ENCODE measurements around the gene CGNL1. TPM values are rescaled to one million over a fixed set of nuclear protein-coding genes. Genes with fewer than 3 reads are reported as not detected.
A peak's percentile ranks its signal among the peaks of the same experiment; 100 is the strongest.

Gene CGNL1
- total RNA-seq, 2 experiments from 2014 or later = not detected

DNA sequence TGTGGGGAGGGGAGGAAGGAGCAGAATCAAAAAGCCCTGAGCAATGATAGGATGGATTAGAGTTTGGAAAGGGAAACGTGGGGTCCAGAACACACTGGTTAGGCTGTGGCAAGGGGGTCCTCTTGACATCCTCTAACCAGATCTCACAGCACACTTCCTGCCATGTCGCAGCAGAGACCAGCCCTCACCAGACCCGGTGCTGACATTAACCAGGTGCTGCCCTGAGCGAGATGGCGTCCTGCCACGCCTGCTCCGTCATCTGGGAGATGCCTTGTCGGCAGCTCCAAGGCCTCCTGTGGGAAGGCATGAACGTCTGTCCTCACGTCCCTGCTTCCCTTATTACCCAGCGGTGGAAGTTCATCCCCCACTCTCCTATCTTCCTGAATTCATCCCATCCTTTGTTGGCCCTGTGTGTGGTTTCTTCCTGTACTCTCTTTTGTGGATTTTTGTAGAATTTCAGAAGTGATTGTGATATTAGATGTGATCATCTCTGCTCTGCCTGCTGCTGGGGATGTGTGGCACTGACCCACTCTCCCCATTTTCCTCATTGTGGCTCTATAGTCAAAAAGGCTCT lies 186.0 kb downstream of the CGNL1 start:
- peak overlapping the region; percentile 95 for H3K27ac Mint-ChIP-seq
- H3K4me1 Mint-ChIP-seq = peaks cover 36% of the 10 kb centered on the region
- DNase-seq = no peak
- peaks cover 3% of the 10 kb centered on the region for H3K36me3 Mint-ChIP-seq
- peaks cover 30% of the 10 kb centered on the region for H3K27me3 Mint-ChIP-seq
- H3K9me3 Mint-ChIP-seq = peaks cover 3% of the 10 kb centered on the region
- H3K4me3 Mint-ChIP-seq = no peak overlapping the region

DNA sequence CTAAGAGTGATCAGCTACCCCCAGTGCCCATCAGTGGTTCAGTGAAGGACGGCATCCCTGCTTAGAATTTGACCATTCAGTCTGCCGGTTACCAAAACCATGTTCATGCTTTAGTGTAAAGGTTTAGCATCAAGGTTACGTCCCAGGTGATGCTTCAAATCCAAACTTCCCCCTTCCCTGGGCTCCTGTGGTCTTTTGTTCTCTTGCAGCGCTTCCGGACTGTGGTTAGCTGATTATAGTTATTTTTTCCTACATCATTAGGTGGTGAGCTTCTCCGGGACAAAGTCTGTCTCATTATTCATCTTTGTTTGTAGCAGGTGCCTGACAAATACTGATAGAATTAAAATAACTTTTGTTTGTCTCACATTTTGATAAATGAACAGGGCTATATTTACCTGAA lies 187.1 kb downstream of the CGNL1 start:
- Mint-ChIP-seq H3K4me1 (peaks cover 36% of the 10 kb centered on the region), H3K36me3 (peaks cover 5% of the 10 kb centered on the region), H3K4me3 (no peak overlapping the region), H3K27me3 (peaks cover 30% of the 10 kb centered on the region), H3K27ac (peak overlapping the region; percentile 21), H3K9me3 (peaks cover 3% of the 10 kb centered on the region)
- DNase-seq = peak; percentile 16

DNA sequence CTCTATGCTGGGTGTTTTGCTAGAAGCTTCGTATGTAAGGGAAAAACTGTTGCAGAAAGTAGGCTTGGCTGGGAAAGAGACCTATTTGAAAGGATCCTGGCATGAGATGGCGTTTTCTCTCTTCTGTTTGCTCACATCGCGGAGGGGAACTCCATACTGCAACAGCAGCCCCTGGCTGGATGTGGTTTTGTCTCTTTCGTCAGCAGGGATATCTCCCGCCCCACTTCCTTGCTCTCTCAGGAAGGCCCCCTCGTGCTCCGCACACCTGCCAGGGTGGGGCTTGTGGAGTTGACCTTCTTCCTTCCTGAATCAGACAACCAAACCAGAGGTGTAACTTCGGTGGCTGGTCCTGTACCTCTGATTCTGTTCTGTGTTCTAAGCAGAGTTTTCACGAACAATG lies 189.0 kb downstream of the CGNL1 start:
- peaks cover 2% of the 10 kb centered on the region for H3K9me3 Mint-ChIP-seq
- peaks cover 5% of the 10 kb centered on the region for H3K36me3 Mint-ChIP-seq
- peak overlapping the region; percentile 31 for H3K27ac Mint-ChIP-seq
- H3K27me3 Mint-ChIP-seq = peaks cover 16% of the 10 kb centered on the region
- DNase-seq = peak; percentile 37
- H3K4me1 Mint-ChIP-seq = peaks cover 36% of the 10 kb centered on the region
- peak overlapping the region; percentile 35 for H3K4me3 Mint-ChIP-seq

DNA sequence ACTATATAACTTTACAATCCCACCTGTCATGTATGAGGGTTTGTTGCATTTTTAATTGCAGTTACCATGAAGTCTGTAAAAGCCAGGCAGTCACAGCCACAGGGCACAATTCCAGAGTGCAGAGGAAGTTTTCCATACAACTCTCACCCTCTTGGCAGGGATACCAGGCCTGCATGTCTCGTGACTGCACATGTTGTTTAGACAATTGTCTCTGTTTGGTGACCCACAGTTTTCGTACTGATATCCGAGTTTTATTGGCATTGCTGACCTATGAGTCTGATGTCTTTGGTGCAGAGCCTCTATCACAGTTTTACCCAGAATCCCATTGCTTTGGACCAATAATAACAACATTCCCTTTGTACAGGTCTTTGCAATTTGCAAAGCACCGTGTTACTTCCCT lies 190.5 kb downstream of the CGNL1 start:
- DNase-seq = no peak
- no peak overlapping the region for H3K4me3 Mint-ChIP-seq
- no peak overlapping the region for H3K27ac Mint-ChIP-seq
- H3K36me3 Mint-ChIP-seq = peaks cover 2% of the 10 kb centered on the region
- H3K9me3 Mint-ChIP-seq = no peaks in the 10 kb centered on the region
- H3K4me1 Mint-ChIP-seq = peaks cover 26% of the 10 kb centered on the region
- H3K27me3 Mint-ChIP-seq = peaks cover 20% of the 10 kb centered on the region

DNA sequence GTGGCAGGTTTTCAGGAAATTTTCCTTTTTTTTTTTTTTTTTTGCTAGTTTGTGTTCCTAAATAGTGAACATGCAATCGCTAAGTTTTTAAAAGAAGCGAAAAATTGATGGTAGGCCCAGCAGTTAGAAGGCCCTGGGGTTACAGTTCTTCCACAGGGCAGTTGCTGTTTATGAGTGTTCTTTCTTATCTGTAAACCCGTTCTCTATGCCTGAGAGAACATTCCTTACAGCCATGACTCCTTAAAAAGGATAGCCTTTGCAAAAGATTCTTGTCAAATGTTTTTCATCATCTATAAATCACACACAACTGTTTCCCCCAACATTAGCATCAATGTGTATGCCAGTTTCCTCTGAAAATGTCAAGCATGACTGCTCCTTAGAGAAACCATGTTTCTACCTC lies 191.6 kb downstream of the CGNL1 start:
- no peak for DNase-seq
- Mint-ChIP-seq H3K27me3 (peaks cover 20% of the 10 kb centered on the region), H3K4me1 (peaks cover 17% of the 10 kb centered on the region), H3K4me3 (no peak overlapping the region), H3K27ac (no peak overlapping the region), H3K9me3 (no peaks in the 10 kb centered on the region), H3K36me3 (peaks cover 2% of the 10 kb centered on the region)

DNA sequence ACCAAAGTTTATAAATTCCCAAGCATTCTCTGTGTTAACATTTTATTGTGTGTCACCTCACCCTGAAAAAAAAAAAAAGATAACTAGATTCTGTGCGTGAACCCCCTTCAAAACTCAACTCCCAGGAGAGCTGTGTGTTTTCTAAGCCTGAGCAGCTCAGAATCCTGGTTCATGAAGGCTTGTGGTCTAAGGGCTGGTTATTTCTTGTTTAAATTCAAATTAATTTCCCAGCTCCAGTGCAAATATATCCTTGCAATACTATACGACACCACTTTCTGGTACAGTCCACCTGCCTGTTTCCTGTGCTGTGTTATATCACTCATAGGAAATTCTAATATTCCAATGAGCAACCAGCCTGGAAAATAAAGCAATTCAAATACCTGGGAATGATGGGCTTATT lies 192.0 kb downstream of the CGNL1 start:
- H3K4me1 Mint-ChIP-seq = peaks cover 14% of the 10 kb centered on the region
- peaks cover 20% of the 10 kb centered on the region for H3K27me3 Mint-ChIP-seq
- no peak for DNase-seq
- H3K36me3 Mint-ChIP-seq = peaks cover 2% of the 10 kb centered on the region
- no peak overlapping the region for H3K4me3 Mint-ChIP-seq
- H3K27ac Mint-ChIP-seq = no peak overlapping the region
- H3K9me3 Mint-ChIP-seq = no peaks in the 10 kb centered on the region

DNA sequence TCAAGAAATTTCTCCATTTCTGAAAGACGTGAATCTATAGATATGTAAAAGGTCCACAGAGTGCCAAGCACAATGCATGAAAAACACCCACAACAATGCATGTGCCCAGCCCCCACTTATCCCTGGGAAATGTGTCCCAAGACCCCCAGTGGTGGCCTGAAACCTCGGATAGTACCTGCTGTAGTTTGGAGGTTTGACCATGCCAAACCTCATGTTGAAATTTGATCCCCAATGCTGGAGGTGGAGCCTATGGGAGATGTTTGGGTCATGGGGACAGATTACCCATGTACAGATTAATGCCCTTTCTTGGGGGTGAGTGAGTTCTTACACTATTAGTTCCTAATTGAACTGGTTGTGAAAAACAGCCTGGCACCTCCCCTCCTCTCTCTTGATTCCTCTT lies 194.0 kb downstream of the CGNL1 start:
- Mint-ChIP-seq H3K27ac (no peak overlapping the region), H3K27me3 (peaks cover 18% of the 10 kb centered on the region), H3K36me3 (peaks cover 2% of the 10 kb centered on the region), H3K9me3 (no peaks in the 10 kb centered on the region), H3K4me3 (no peak overlapping the region), H3K4me1 (peaks cover 5% of the 10 kb centered on the region)
- no peak for DNase-seq

DNA sequence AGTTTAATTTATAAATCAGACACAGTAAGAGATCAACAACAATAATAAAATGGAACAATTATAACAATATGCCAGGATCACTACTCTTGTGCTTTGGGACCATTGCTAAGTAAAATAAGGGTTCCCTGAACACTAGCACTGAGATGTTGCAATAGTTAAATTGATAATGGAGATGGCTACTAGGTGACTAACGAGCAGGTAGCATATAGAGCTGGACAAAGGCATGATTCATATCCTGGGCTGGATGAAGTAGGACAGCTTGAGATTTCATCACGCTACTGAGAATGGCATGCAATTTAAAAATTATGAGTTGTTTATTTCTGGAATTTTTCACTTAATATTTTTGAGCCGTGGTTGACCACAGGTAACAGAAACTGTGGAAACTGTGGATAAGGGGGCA lies 194.7 kb downstream of the CGNL1 start:
- peaks cover 11% of the 10 kb centered on the region for H3K27me3 Mint-ChIP-seq
- no peak for DNase-seq
- peaks cover 2% of the 10 kb centered on the region for H3K36me3 Mint-ChIP-seq
- no peaks in the 10 kb centered on the region for H3K4me1 Mint-ChIP-seq
- H3K9me3 Mint-ChIP-seq = no peaks in the 10 kb centered on the region
- H3K4me3 Mint-ChIP-seq = no peak overlapping the region
- H3K27ac Mint-ChIP-seq = no peak overlapping the region

DNA sequence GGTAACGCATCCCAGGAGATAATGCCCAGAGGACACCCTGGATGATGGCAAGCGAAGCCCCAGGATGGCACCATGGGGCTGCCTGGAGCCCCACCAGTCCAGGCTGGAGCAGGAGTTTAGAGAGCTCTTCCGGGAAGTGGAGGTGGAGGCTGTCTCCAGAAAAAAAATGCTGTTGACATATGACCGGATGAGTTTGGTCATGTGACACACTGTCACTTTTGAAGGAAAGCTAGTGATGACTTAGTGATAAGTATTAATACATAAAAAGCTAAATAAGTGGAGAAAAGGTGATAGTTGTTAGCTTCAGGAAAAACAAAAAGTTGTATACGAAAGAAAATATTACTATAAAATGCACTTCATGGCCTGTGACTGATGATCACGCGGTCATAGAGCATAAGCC lies 195.4 kb downstream of the CGNL1 start:
- Mint-ChIP-seq H3K27me3 (peaks cover 8% of the 10 kb centered on the region), H3K9me3 (no peaks in the 10 kb centered on the region), H3K4me1 (no peaks in the 10 kb centered on the region), H3K36me3 (peaks cover 2% of the 10 kb centered on the region), H3K4me3 (no peak overlapping the region), H3K27ac (no peak overlapping the region)
- DNase-seq = no peak

DNA sequence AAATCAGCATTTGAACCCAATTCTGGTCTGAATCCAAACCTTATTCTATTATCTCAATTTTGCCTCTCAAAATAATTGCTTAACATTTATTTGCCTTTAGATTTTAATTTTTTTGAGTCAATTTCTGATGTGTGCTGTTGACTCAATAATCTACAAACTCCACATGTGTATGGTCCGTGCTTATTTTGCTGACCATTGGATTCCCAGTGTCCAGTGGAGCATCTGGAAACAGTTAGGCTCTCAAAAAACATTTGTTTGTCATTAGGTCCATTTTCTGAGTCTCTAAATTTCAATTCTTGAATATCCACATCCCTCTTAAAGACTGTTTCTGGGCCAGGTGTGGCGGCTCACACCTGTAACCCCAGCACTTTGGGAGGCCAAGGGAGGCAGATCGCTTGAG lies 196.2 kb downstream of the CGNL1 start:
- Mint-ChIP-seq H3K4me1 (no peaks in the 10 kb centered on the region), H3K36me3 (peaks cover 2% of the 10 kb centered on the region), H3K4me3 (no peak overlapping the region), H3K9me3 (no peaks in the 10 kb centered on the region), H3K27me3 (peaks cover 8% of the 10 kb centered on the region), H3K27ac (no peak overlapping the region)
- DNase-seq = no peak

DNA sequence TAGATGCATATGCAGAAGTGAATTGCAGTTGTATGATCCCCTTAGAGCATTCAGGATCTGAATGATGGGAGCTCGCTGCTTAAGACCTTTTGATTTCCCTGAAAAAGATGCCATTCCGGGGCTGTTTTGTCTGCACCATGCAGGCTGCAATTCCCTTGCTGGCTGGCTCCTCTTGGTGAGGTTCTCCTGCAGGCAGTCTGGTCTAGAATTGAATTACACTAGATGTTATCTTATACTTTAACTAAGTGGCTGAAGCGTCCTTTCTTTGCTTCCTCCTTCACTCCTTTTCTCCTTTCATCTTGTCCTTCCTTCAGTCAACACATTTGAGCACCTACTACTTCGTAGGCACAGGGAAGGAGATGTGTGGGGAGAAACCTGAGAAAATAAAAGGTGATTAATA lies 196.8 kb downstream of the CGNL1 start:
- Mint-ChIP-seq H3K4me3 (no peak overlapping the region), H3K27ac (no peak overlapping the region), H3K4me1 (no peaks in the 10 kb centered on the region)

DNA sequence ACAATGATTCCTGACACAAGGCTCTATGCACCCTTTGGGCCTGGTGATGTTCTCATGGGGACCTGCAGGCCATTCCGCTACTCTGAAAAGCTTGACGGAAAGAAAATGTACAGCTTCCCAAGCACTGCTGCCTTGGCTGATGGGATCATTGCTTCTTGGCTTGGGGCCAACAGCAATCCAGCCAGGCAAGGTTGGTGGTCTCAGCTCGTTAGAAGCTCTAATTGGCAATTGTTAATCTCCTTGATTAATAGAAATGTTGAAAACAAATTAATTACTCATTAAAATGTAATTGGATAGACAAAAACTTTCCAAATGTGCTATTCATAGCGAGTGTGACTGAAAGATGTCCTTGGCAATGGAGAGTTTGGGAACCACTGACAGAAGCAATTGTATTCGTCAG lies 199.1 kb downstream of the CGNL1 start:
- no peaks in the 10 kb centered on the region for H3K9me3 Mint-ChIP-seq
- no peak overlapping the region for H3K27ac Mint-ChIP-seq
- H3K27me3 Mint-ChIP-seq = peaks cover 19% of the 10 kb centered on the region
- DNase-seq = no peak
- no peaks in the 10 kb centered on the region for H3K36me3 Mint-ChIP-seq
- no peaks in the 10 kb centered on the region for H3K4me1 Mint-ChIP-seq
- no peak overlapping the region for H3K4me3 Mint-ChIP-seq

More for the DNA sequence above, 196.8 kb downstream of the CGNL1 start:
- no peaks in the 10 kb centered on the region for H3K9me3 Mint-ChIP-seq
- no peak for DNase-seq
- peaks cover 1% of the 10 kb centered on the region for H3K36me3 Mint-ChIP-seq
- H3K27me3 Mint-ChIP-seq = peaks cover 8% of the 10 kb centered on the region

DNA sequence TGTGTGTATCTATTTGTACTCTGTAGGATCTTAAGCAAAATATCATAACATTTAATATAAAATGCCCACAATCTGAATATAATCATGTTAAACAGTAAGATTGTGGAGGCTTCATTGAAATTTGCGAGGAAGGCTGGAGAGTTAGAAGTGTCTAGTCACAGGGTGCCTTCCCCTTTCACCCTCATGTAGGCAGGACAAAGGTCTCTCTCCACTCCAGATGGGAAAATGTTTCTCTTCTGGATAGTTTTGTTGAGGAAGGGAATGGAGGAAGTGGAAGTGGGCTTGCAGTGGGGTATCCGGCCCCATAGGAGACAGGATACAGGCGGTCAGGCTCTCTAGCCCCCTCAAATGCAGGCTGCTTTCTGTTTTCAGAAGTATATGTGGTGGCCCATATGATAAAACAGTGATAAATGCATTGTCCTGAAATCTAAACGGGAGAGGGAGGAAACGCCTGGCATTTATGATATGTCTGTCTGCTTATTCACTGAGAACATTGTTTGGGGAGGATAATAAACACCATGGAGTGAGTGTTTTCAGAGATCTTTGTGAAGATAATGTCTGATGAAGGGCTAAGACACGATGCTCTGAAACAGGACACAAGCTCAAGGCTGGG lies 202.1 kb downstream of the CGNL1 start:
- H3K27me3 Mint-ChIP-seq = peaks cover 18% of the 10 kb centered on the region
- peaks cover 6% of the 10 kb centered on the region for H3K9me3 Mint-ChIP-seq
- no peak overlapping the region for H3K27ac Mint-ChIP-seq
- H3K36me3 Mint-ChIP-seq = peaks cover 5% of the 10 kb centered on the region
- no peak for DNase-seq
- no peaks in the 10 kb centered on the region for H3K4me1 Mint-ChIP-seq
- H3K4me3 Mint-ChIP-seq = no peak overlapping the region

DNA sequence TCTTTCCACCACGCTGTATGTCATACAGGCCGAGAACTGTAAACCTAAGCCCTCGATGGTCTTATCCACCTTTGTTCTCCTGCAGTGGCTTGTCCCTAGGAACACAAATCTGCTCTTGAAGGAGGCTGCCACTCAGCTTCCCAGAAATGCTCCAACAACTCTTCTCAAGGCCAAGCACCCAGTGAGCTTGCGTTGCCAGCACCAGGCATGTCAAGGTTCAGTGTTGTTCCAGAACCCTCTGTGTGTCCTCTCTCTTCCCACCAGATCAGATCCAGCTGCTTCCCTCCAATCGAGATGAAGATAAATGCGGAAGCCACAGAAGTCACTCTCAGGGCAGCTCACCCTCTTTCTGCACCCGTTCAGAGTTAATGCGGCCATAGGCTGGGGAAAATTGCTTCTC lies 204.1 kb downstream of the CGNL1 start:
- no peak overlapping the region for H3K4me3 Mint-ChIP-seq
- H3K27me3 Mint-ChIP-seq = peaks cover 18% of the 10 kb centered on the region
- no peaks in the 10 kb centered on the region for H3K4me1 Mint-ChIP-seq
- no peak overlapping the region for H3K27ac Mint-ChIP-seq
- H3K9me3 Mint-ChIP-seq = peaks cover 7% of the 10 kb centered on the region
- no peak for DNase-seq
- peaks cover 6% of the 10 kb centered on the region for H3K36me3 Mint-ChIP-seq

DNA sequence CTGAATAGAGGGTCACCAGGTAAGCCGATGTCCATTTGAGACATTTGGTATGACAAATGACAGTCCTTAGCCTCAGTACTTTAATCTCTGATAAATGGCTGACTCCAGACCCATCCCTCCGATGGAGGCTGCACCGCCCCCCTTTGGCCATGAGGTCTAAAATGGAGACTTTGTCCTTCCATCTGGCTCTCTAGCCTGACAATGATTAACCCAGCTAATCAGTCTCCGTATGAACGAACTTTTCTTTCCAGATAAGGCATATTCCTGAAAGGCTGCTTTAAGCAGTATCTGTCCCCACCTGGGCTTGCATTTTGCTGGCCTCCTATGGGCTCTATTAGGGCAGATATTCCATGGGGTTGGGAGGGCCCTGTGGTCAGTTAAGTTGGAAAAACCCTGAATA lies 204.6 kb downstream of the CGNL1 start:
- Mint-ChIP-seq H3K4me1 (no peaks in the 10 kb centered on the region), H3K27ac (no peak overlapping the region), H3K4me3 (no peak overlapping the region), H3K9me3 (peaks cover 7% of the 10 kb centered on the region), H3K27me3 (peaks cover 18% of the 10 kb centered on the region), H3K36me3 (peaks cover 6% of the 10 kb centered on the region)
- DNase-seq = no peak

DNA sequence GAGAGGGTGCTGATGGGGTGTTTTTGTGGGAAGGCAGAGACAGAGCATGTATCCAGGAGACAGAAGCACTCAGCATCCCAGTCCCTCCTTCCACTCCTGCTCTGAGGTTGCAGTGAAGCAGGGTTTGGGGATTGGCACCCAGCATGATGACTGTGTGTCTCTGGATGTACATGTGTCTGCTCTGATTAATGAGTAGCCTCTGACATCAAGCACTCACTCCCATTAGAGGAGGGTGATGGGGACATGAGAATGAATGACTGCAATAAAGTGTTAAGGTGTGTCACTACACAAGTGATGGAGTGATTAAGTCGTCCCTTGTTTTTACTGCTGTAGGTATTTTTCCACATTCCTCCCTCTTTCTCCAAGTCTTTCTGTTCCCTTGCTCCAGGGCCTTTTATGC lies 205.8 kb downstream of the CGNL1 start:
- Mint-ChIP-seq H3K36me3 (peaks cover 6% of the 10 kb centered on the region), H3K27ac (no peak overlapping the region), H3K4me1 (peaks cover 2% of the 10 kb centered on the region), H3K27me3 (peaks cover 18% of the 10 kb centered on the region), H3K4me3 (no peak overlapping the region), H3K9me3 (peaks cover 7% of the 10 kb centered on the region)
- DNase-seq = no peak
